GM18909 (cell line): Measurements from ENCODE around the gene PSME1.
A peak's percentile ranks its signal among the peaks of the same experiment; 100 is the strongest.

ENCODE experiments used
- ATAC-seq: cut with Tn5 transposase; IDR thresholded peaks from one replicate; pipeline ENCODE4 v1.9.1; 2021; ENCODE audit warnings: mild to moderate bottlenecking; ENCODE audit not compliant: unreplicated experiment, poor library complexity

PSME1 gene

DNA sequence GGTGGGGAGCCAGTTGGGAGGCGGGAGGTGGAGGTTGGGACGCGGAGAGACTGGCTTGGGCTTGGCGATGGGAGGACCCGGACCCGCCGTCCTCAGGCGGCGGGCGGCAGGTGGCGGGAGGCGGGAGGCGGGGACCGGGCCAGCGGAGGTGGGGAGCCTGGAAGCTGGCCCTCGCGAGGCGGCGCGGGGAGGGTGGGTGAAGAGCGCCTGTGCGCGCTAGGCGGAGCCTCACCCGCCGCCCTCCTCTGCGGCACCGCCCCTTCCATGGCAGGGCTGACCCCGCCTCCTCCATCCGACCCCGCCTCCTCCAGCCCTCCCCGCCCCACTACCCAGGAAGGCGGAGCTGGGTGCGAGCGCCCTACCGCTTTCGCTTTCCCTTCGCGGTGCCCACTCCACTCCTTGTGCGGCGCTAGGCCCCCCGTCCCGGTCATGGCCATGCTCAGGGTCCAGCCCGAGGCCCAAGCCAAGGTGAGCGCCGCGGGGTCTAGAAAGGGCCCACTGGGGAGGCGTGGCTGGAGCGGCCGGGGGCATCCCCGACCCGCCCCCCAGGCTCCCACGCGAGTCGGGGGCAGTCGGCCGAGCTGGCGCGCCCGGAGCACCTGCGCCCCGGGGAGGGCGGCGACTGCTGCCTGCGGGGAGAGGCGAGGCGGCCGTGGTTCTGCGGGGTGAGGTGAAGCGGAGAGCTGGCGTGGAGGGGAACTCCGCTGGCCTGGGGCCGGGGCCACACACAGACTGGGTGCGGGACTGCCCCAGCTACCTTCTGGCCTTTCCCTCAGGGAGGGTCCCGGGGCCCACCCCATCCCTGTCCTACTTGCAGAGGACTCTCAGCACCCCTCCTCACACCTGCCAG lies at the start of gene PSME1:
TSS of gene PSME1 (plus strand) at position 361 of the 850 bp plus-strand sequence. CDS start at position 430, 69 bp downstream.
- peak; percentile 87 for ATAC-seq

DNA sequence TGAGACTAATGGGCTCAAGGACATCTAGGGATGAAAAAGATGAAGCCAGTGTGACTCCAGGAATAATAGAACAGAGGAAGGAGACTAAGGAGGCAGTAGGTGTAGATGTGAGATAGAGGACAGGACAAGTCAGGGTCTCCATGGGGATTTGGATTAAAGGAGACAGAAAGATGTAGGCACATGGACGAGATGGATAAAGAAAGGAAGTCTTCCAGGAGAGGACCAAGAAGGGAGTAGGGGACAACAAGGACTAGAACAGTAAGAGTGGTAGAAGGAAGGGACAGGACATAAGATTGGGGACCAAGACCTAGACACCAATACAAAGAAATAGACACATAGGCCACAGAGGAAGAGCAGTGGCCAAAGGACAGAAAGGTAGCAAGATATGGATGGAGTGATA lies 49.0 kb upstream of the PSME1 start:
- no peak for ATAC-seq

GRCh38 chr14:24088095-24088494 lies 47.9 kb upstream of the PSME1 start:
- no peak for ATAC-seq

DNA sequence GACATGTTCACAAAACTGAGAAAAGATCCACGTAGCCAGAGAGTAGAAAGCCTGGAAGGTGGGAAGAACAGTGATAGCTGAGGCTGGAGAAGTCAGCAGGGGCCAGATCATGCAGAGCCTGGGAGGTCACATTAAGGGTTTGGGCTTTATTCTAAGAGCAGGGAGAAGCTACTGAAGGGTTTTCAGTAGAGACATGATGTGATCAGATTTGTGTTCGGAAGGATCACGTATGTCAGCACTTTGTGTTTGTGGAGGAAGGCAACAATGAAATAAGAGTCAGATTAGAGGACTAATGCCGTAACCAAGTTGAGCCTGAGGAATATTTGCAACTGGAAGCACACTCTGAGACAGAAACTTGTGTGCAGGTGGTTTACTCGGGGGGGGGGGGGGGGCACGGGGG lies 46.1 kb upstream of the PSME1 start:
- ATAC-seq: no peak

DNA sequence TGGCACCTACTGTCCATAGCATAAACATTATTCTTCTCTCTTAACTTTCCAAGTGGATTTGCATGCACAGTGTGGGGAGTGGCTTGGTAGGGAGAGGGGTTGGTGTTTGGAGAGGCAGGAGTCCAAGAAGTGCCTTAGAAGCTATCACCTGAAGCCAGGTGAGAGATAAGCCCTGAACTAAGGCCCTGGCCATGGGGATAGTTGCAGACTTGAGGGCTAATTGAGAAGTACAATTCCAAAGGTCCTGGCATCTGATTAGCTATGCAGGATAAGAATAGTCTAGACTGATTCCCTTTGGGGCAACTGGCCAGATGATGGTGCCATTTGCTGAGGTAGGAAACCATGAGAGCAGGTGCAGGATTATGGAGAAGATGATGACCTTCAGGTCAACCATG lies 43.9 kb upstream of the PSME1 start:
- ATAC-seq: no peak

- ATAC-seq: no peak
Measured at GRCh38 chr14:24092505-24093206, 43.3 kb upstream of the PSME1 start.

- no peak for ATAC-seq
Measured at GRCh38 chr14:24093207-24093900, 42.6 kb upstream of the PSME1 start.

- peak; percentile 62 for ATAC-seq
Measured at GRCh38 chr14:24093901-24094840, 41.8 kb upstream of the PSME1 start, which contains the start of gene PCK2. TSS of gene PCK2 (plus strand) at chr14:24094311. CDS start at chr14:24094406, 95 bp downstream.

- no peak for ATAC-seq
Measured at GRCh38 chr14:24094841-24095270, 41.1 kb upstream of the PSME1 start.

DNA sequence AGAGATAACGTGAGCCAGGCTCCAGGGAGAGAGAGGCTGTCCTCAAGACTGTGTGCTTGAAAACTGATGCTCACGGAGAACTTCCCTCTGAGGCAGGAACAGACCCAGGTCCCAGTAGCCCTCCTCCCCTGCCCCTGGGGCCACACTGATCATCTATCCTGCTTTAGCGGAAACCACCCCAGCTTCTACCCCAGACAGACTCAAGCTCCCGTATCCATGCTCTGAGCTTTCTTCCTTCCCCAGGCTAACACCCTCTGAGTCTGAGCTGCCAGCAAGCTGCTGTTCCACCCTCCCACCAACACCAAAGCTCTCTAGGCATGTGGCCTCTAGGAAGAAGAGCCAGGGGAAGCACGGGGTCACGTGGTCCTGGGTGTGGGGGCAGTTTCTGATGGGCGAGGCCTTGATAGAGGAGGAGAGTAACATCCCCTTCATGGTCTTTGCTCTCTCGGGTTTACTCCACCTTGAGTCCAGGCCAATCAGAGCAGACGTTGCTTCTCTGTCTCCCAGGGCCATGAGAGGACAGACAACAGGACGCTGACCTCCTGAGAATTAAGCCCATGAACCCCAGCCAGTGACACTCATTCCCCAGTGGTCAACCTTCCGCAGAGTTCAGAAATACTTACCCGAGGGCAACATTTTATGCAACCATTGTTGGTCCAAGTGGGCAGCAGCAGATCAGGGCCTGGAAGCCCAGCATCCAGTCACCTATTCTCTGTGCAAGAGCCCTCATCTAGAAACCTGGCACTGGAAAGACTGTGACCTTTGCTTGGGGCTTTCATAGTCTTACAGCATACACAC lies 40.5 kb upstream of the PSME1 start:
- ATAC-seq: peak; percentile 76

DNA sequence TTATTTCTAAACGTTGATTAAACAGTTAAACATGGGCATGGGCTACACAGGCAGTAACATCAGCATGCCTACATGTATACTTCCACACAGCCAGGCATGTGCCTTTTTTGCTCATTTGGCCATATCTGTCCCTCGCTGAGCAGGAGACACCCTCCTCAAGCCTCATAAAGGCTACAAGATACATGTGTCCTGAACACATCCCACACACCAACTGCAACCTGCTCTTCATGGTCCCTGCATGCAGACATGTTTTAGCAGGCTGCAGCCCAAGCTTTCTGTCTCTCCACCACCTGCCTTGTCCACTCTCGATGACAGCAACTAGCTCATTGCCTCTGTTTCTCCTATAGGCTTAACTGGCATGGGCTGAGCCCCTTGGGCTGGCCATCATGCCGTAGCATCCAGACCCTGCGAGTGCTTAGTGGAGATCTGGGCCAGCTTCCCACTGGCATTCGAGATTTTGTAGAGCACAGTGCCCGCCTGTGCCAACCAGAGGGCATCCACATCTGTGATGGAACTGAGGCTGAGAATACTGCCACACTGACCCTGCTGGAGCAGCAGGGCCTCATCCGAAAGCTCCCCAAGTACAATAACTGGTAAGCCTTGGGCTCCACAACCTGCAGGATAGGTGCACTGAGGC lies 39.3 kb upstream of the PSME1 start:
- ATAC-seq: no peak

- no peak for ATAC-seq
Measured at GRCh38 chr14:24098229-24098926, 37.6 kb upstream of the PSME1 start.

DNA sequence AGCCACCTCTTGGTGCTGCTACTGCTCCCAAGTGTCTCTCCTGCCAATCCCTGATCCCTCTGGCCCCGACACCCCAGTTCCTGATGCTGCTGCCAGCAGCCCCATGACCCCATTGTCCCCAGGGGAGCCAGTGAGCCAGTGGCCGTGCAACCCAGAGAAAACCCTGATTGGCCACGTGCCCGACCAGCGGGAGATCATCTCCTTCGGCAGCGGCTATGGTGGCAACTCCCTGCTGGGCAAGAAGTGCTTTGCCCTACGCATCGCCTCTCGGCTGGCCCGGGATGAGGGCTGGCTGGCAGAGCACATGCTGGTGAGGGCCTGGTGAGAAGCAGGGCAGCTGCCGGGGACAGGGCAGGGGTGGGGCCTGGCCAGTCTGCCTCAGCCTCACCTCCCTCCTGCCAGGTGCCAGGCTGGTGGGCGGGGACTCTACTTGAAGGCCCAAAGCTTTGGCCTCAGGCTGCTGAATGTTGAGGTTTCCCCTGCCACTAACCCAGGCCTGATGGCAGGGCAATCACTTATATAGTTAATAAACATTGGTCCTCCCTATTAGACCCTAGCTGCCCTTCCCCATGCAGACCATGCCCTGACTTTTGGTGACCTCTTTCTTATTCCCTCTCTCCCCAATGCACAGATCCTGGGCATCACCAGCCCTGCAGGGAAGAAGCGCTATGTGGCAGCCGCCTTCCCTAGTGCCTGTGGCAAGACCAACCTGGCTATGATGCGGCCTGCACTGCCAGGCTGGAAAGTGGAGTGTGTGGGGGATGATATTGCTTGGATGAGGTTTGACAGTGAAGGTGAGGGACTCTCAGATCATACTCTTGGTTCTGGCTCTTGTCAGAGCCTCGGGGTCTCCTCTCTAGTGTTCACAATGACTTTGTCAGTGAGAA lies 36.8 kb upstream of the PSME1 start:
- ATAC-seq: no peak

GRCh38 chr14:24100197-24100981 lies 35.6 kb upstream of the PSME1 start:
- ATAC-seq: no peak

DNA sequence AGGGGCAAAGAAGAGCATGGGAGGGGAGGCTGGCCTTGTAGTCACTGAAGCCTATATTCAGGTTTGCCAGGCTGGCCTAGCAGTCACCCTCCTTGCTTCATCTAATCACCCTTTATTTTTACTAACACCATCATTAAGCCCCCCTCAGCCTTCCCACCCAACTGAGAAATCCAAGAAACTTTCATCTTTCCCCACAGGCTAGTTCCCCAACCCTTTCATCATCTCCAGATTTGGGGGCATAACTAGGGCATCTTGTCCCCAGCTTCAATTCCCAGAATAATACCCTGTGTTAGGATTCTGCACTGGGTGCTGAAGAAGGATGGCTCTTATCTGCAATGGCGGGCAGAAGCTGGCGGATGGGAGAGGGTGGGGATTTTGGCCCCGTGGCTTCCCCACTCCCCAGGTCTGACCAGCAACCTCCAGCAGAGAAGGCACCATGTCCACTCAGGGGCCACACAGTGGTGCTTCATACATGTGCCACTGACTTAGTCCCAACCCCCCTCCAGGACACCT lies 35.0 kb upstream of the PSME1 start:
- no peak for ATAC-seq
